ENCODE data around the gene ASMTL. TPM values are rescaled to one million over a fixed set of nuclear protein-coding genes. Genes with fewer than 3 reads are reported as not detected.
"Not testable (repeated sequence)": the region's sequence is repeated elsewhere in the genome, so short reads cannot be mapped to it uniquely, and the experiment has no call there.

ASMTL gene
- polyA plus RNA-seq, 1 experiment: 18.9 TPM

DNA sequence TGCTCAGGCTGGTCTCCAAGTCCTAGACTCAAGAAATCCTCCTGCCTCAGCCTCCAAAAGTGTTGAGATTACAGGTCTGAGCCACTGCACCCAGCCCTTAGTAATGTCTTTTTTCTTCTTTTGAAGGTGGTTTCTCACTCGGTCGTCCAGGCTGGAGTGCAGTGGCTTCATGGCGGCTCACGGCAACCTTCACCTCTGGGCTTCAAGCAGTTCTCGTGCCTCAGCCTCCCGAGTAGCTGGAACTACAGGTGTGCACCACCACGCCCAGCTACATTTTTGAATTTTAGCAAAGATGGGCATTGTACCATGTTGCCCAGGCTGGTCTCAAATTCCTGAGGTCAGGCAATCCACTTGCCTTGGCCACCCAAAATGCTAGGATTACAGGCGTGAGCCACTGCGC lies 32.3 kb upstream of the ASMTL start:
- H3K9me3 ChIP-seq (ENCODE audit: control insufficient read depth, insufficient read depth, low read length): peaks cover 43% of the 10 kb centered on the region
- CTCF ChIA-PET: no interaction called here
- POLR2A ChIA-PET: no interaction called here
- no peak for DNase-seq (ENCODE audit: low read depth, low spot score)
- H3K27me3 ChIP-seq (ENCODE audit: control insufficient read depth, insufficient read depth, low read length): no peaks in the 10 kb centered on the region
- TF ChIP-seq, protein P1, sequence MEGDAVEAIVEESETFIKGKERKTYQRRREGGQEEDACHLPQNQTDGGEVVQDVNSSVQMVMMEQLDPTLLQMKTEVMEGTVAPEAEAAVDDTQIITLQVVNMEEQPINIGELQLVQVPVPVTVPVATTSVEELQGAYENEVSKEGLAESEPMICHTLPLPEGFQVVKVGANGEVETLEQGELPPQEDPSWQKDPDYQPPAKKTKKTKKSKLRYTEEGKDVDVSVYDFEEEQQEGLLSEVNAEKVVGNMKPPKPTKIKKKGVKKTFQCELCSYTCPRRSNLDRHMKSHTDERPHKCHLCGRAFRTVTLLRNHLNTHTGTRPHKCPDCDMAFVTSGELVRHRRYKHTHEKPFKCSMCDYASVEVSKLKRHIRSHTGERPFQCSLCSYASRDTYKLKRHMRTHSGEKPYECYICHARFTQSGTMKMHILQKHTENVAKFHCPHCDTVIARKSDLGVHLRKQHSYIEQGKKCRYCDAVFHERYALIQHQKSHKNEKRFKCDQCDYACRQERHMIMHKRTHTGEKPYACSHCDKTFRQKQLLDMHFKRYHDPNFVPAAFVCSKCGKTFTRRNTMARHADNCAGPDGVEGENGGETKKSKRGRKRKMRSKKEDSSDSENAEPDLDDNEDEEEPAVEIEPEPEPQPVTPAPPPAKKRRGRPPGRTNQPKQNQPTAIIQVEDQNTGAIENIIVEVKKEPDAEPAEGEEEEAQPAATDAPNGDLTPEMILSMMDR (IDR thresholded peaks at IDR 0.05; ENCODE audit: low read depth, low read length): no peak
- H3K27ac ChIP-seq (ENCODE audit: low read depth, low read length): no peak overlapping the region
- no peak overlapping the region for H3K4me3 ChIP-seq (ENCODE audit: low read depth, low read length)

DNA sequence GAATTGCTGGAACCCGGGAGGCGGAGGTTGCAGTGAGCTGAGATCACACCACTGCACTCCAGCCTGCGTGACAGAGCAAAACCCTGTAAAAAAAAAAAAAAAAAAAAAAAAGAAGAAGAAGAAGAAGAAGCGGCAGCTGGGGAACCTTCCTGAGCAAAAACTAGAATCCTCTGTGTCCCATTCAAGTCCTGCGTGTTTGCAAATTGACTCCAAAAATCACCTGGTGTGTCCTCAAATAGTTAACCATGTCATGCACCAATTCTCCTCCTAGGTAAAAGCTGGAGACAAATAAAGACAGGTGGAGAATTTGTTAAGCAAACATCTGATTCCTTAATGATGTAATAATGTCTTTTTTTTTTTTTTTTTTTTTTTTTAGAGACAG lies 31.9 kb upstream of the ASMTL start:
- TF ChIP-seq, protein P1 (IDR thresholded peaks at IDR 0.05; ENCODE audit: low read depth, low read length): no peak
- H3K27ac ChIP-seq (ENCODE audit: low read depth, low read length): no peak overlapping the region
- no peak overlapping the region for H3K4me3 ChIP-seq (ENCODE audit: low read depth, low read length)
- no peak for DNase-seq (ENCODE audit: low read depth, low spot score)
- POLR2A ChIA-PET: no interaction called here
- CTCF ChIA-PET: no interaction called here
- no peaks in the 10 kb centered on the region for H3K27me3 ChIP-seq (ENCODE audit: control insufficient read depth, insufficient read depth, low read length)
- H3K9me3 ChIP-seq (ENCODE audit: control insufficient read depth, insufficient read depth, low read length): peaks cover 43% of the 10 kb centered on the region

DNA sequence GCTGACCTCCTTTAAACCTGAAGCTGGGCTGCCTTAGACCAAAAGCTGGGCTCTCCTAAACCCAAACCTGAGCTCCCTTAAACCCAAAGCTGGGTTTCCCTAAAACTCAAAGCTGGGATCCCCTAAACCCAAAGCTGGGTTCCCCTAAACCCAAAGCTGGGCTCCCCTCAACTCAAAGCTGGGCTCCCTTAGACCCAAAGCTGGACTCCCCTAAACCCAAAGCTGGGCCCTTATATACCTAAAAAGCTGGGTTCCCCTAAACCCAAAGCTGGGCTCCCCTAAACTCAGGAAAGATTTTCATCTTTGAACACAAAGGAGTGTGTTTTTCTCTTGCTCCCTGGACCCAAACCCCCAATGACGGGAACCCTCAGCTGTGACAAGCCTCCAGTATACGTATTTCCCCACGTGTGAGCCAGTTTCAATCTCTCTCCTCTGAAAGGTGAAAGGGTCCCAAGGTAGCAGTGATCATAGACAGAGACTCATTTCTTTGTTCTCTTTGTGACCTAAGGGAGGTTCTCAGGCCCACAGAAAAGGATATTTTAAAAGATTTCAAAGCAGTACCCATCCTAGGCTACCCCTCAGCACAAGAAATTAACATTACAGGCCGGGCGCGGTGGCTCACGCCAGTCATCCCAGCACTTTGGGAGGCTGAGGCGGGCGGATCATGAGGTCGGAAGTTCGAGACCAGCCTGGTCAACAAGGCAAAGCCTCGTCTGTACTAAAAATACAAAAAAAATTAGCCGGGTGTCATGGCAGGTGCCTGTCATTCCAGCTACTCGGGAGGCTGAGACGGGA lies 31.3 kb upstream of the ASMTL start:
- CTCF ChIA-PET: no interaction called here

DNA sequence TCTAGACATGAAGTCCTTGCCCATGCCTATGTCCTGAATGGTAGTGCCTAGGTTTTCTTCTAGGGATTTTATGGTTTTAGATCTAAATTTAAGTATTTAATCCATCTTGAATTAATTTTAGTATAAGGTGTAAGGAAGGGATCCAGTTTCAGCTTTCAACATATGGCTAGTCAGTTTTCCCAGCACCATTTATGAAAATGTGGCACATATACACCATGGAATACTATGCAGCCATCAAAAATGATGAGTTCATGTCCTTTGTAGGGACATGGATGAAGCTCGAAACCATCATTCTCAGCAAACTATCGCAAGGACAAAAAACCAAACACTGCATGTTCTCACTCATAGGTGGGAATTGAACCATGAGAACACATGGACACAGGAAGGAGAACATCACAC lies 29.8 kb upstream of the ASMTL start:
- DNase-seq (ENCODE audit: low read depth, low spot score); H3K27me3 ChIP-seq (ENCODE audit: control insufficient read depth, insufficient read depth, low read length); CTCF ChIA-PET; H3K4me3 ChIP-seq (ENCODE audit: low read depth, low read length); POLR2A ChIA-PET; H3K27ac ChIP-seq (ENCODE audit: low read depth, low read length): not testable (repeated sequence)
- H3K9me3 ChIP-seq (ENCODE audit: control insufficient read depth, insufficient read depth, low read length): peaks cover 34% of the 10 kb centered on the region

More for the DNA sequence above, 31.3 kb upstream of the ASMTL start:
- TF ChIP-seq, protein P1 (IDR thresholded peaks at IDR 0.05; ENCODE audit: low read depth, low read length): no peak
- Histone ChIP-seq H3K9me3 (ENCODE audit: control insufficient read depth, insufficient read depth, low read length) (peaks cover 43% of the 10 kb centered on the region), H3K27ac (ENCODE audit: low read depth, low read length) (no peak overlapping the region), H3K4me3 (ENCODE audit: low read depth, low read length) (no peak overlapping the region), H3K27me3 (ENCODE audit: control insufficient read depth, insufficient read depth, low read length) (no peaks in the 10 kb centered on the region)
- POLR2A ChIA-PET: no interaction called here
- no peak for DNase-seq (ENCODE audit: low read depth, low spot score)

DNA sequence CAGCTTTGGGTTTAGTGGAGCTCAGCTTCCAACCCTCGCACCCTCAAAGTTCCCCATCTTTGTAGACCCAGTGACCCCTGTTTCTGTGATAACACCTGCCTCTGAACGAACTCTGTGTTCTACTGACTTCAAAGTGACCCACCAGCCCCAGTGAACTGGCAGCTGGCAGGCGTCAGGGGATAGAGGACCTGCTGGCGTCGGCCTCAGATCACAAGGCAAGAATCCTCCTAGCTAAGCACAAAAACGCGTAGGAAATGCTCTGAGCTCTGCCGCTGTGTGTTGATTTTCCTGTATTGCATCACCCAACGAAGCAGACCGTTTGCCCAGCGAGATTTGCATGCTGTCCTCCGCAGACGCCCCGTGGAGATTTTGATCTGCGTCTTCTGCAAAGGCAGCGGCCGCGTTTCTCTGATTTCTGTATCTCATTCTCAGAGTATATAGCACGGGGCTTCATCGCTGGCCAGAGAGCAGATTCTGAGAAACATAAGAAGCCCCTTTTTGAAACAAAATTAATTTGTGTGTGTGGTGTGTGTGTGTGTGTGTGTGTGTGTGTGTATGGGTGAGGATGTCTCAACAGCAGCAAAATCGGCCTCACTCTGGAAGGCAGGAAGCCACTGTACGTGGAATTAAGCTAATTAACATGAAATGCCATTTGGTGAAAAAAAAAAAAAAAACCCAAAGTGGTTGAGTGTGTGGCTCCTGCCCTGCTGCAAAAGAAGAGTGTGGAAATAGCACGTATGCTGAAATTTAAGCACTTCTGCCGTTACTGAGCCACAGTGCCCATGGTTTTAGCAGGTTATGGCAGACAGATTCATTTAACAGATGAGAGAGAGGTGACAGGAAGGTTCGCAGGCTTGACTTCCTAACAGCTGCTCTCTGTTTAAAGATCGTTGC lies 29.2 kb upstream of the ASMTL start:
- Histone ChIP-seq H3K9me3 (ENCODE audit: control insufficient read depth, insufficient read depth, low read length) (peaks cover 28% of the 10 kb centered on the region), H3K4me3 (ENCODE audit: low read depth, low read length) (no peak overlapping the region; the same call in 1 of the 2 replicates), H3K27me3 (ENCODE audit: control insufficient read depth, insufficient read depth, low read length) (no peaks in the 10 kb centered on the region), H3K27ac (ENCODE audit: low read depth, low read length) (peak overlapping the region; percentile 31)
- CTCF ChIA-PET: no interaction called here
- POLR2A ChIA-PET: no interaction called here
- peak; percentile 33 for DNase-seq (ENCODE audit: low read depth, low spot score)
- TF ChIP-seq, protein P1 (IDR thresholded peaks at IDR 0.05; ENCODE audit: low read depth, low read length): no peak
